ENCODE measurements around the gene ADAMTS9.

- TF ChIP-seq, protein P1, sequence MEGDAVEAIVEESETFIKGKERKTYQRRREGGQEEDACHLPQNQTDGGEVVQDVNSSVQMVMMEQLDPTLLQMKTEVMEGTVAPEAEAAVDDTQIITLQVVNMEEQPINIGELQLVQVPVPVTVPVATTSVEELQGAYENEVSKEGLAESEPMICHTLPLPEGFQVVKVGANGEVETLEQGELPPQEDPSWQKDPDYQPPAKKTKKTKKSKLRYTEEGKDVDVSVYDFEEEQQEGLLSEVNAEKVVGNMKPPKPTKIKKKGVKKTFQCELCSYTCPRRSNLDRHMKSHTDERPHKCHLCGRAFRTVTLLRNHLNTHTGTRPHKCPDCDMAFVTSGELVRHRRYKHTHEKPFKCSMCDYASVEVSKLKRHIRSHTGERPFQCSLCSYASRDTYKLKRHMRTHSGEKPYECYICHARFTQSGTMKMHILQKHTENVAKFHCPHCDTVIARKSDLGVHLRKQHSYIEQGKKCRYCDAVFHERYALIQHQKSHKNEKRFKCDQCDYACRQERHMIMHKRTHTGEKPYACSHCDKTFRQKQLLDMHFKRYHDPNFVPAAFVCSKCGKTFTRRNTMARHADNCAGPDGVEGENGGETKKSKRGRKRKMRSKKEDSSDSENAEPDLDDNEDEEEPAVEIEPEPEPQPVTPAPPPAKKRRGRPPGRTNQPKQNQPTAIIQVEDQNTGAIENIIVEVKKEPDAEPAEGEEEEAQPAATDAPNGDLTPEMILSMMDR (IDR thresholded peaks at IDR 0.05), result no peak
- TF ChIP-seq EZH2 (IDR thresholded peaks at IDR 0.05; ENCODE audit: borderline replicate concordance, insufficient read depth, low read depth, low read length, poor library complexity, severe bottlenecking), result no peak
Measured at GRCh38 chr3:64541803-64542202, 146.0 kb downstream of the ADAMTS9 start.

Measured in B cell (primary cell).